Activated T-helper 1 cell treated with anti-CD3 and anti-CD28 coated beads, Interleukin-2, amount 50 U/mL, for 16 hours (primary cell): ENCODE results near the gene FGL2.
"Not testable (repeated sequence)": the region's sequence is repeated elsewhere in the genome, so short reads cannot be mapped to it uniquely, and the experiment has no call there.

Experiments used
- DNase-seq, 2 donors: peaks; one replicate each; pipeline ENCODE4 v3.0.0-alpha.2; 2020; ENCODE audit warnings: low read depth in 1 of 2, low spot score in 1 of 2

Gene FGL2

GRCh38 chr7:77216181-77216845 lies 16.7 kb upstream of the FGL2 start:
- DNase-seq: no peak

- DNase-seq: no peak
Measured at GRCh38 chr7:77209479-77210139, 10.0 kb upstream of the FGL2 start.

GRCh38 chr7:77208416-77208815 lies 8.8 kb upstream of the FGL2 start:
- no peak for DNase-seq

- DNase-seq: no peak
Measured at GRCh38 chr7:77205706-77206105, 6.1 kb upstream of the FGL2 start.

GRCh38 chr7:77202481-77202976 lies 2.9 kb upstream of the FGL2 start:
- DNase-seq: no peak

GRCh38 chr7:77200542-77200941 lies 923 bp upstream of the FGL2 start:
- no peak for DNase-seq

GRCh38 chr7:77197141-77197540 lies 2.5 kb downstream of the FGL2 start:
- DNase-seq: no peak

GRCh38 chr7:77188731-77189437 lies 10.7 kb downstream of the FGL2 start:
- DNase-seq: no peak

GRCh38 chr7:77185866-77186265 lies 13.8 kb downstream of the FGL2 start:
- no peak for DNase-seq

GRCh38 chr7:77184990-77185389 lies 14.6 kb downstream of the FGL2 start:
- DNase-seq: no peak

GRCh38 chr7:77184463-77184862 lies 15.2 kb downstream of the FGL2 start:
- DNase-seq: no peak

- DNase-seq: no peak
Measured at GRCh38 chr7:77182261-77182660, 17.4 kb downstream of the FGL2 start.

GRCh38 chr7:77181734-77182133 lies 17.9 kb downstream of the FGL2 start:
- no peak for DNase-seq

- no peak for DNase-seq
Measured at GRCh38 chr7:77181015-77181595, 18.5 kb downstream of the FGL2 start.

- not testable (repeated sequence) for DNase-seq
Measured at GRCh38 chr7:77178024-77178423, 21.6 kb downstream of the FGL2 start.

- DNase-seq: not testable (repeated sequence)
Measured at GRCh38 chr7:77177321-77177904, 22.2 kb downstream of the FGL2 start.

- DNase-seq: not testable (repeated sequence)
Measured at GRCh38 chr7:77175274-77175800, 24.3 kb downstream of the FGL2 start.

GRCh38 chr7:77174418-77174817 lies 25.2 kb downstream of the FGL2 start:
- DNase-seq: not testable (repeated sequence)

GRCh38 chr7:77172437-77173172 lies 27.0 kb downstream of the FGL2 start:
- not testable (repeated sequence) for DNase-seq

GRCh38 chr7:77171073-77171472 lies 28.5 kb downstream of the FGL2 start:
- not testable (repeated sequence) for DNase-seq
